ENCODE data around the gene STXBP2. TPM values are rescaled to one million over a fixed set of nuclear protein-coding genes. Genes with fewer than 3 reads are reported as not detected.

Gene STXBP2
- total and polyA plus RNA-seq, 4 experiments from 2014 or later: 73.1 to 220 (median 154) TPM

GRCh38 chr19:7676376-7676775 is 39.5 kb downstream of the STXBP2 start:
- peaks cover 0 to 2% of the 10 kb centered on the region in 2 donors for H3K36me3 Mint-ChIP-seq
- H3K4me1 Mint-ChIP-seq: peaks cover 18 to 59% (median 31%) of the 10 kb centered on the region in 4 donors
- Histone ChIP-seq H3K27me3 (ENCODE audit: insufficient read depth, low read length) (peaks cover 11% of the 10 kb centered on the region), H3K9me3 (ENCODE audit: control insufficient read depth in 1 of 2, low read length in 2 of 2) (no peaks in the 10 kb centered on the region), H3K27ac (ENCODE audit: low read depth, low read length) (no peak overlapping the region), H3K4me1 (ENCODE audit: insufficient read depth, low read length) (peaks cover 38% of the 10 kb centered on the region), H3K36me3 (ENCODE audit: insufficient read depth, low read length) (no peaks in the 10 kb centered on the region), H3K4me3 (ENCODE audit: low read length in 2 of 2) (no peak overlapping the region)
- peaks cover 21 to 36% of the 10 kb centered on the region in 2 donors for H3K27me3 Mint-ChIP-seq
- ChIA-PET CTCF (ENCODE audit: partially characterized antibody) (interaction anchor here (0.9 to 1.7 kb wide), 4 partner anchors 108 to 127 kb away, joined by 3 to 5 read pairs (median 4); no protein-coding TSS in a partner anchor), POLR2A (ENCODE audit: partially characterized antibody) (no interaction called here)
- H3K9me3 Mint-ChIP-seq: peaks cover 0 to 2% (median 0%) of the 10 kb centered on the region in 8 donors
- intact Hi-C loops (cut with micrococcal nuclease): no loop called here
- peak overlapping the region in 2 of 7 donors; percentile 18 to 27 for H3K27ac Mint-ChIP-seq
- DNase-seq: no peak
- H3K4me3 Mint-ChIP-seq: peak overlapping the region in 4 of 8 donors; percentile 43 to 79 (median 59)

GRCh38 chr19:7676854-7677253 is 39.9 kb downstream of the STXBP2 start, which contains the start of gene MCEMP1:
MCEMP1 (plus strand) TSS chr19:7677090; CDS start chr19:7677121, 31 bp downstream.
- Histone ChIP-seq H3K4me1 (ENCODE audit: insufficient read depth, low read length) (peaks cover 43% of the 10 kb centered on the region), H3K36me3 (ENCODE audit: insufficient read depth, low read length) (no peaks in the 10 kb centered on the region), H3K27ac (ENCODE audit: low read depth, low read length) (no peak within 1 kb of the TSS), H3K9me3 (ENCODE audit: control insufficient read depth in 1 of 2, low read length in 2 of 2) (no peaks in the 10 kb centered on the region), H3K27me3 (ENCODE audit: insufficient read depth, low read length) (peaks cover 11% of the 10 kb centered on the region), H3K4me3 (ENCODE audit: low read length in 2 of 2) (no peak within 1 kb of the TSS)
- H3K9me3 Mint-ChIP-seq: peaks cover 0 to 2% (median 0%) of the 10 kb centered on the region in 8 donors
- DNase-seq: no peak
- ChIA-PET CTCF (ENCODE audit: partially characterized antibody) (interaction anchor here (0.9 to 2.6 kb wide), 4 partner anchors 109 to 127 kb away, joined by 3 to 19 read pairs (median 4); no protein-coding TSS in a partner anchor), POLR2A (ENCODE audit: partially characterized antibody) (no interaction called here)
- peak within 1 kb of the TSS in 5 of 7 donors; percentile 18 to 84 (median 32) for H3K27ac Mint-ChIP-seq
- H3K4me3 Mint-ChIP-seq: peak within 1 kb of the TSS in 6 of 8 donors; percentile 25 to 79 (median 58)
- H3K27me3 Mint-ChIP-seq: peaks cover 18 to 31% of the 10 kb centered on the region in 2 donors
- intact Hi-C loops (cut with micrococcal nuclease): no loop called here
- H3K4me1 Mint-ChIP-seq: peaks cover 21 to 61% (median 35%) of the 10 kb centered on the region in 4 donors
- H3K36me3 Mint-ChIP-seq: peaks cover 0 to 7% of the 10 kb centered on the region in 2 donors

GRCh38 chr19:7677669-7678311 is 40.9 kb downstream of the STXBP2 start:
- Histone ChIP-seq H3K4me1 (ENCODE audit: insufficient read depth, low read length) (peaks cover 46% of the 10 kb centered on the region), H3K4me3 (ENCODE audit: low read length in 2 of 2) (no peak overlapping the region), H3K36me3 (ENCODE audit: insufficient read depth, low read length) (peaks cover 4% of the 10 kb centered on the region), H3K27me3 (ENCODE audit: insufficient read depth, low read length) (peaks cover 10% of the 10 kb centered on the region), H3K9me3 (ENCODE audit: control insufficient read depth in 1 of 2, low read length in 2 of 2) (no peaks in the 10 kb centered on the region), H3K27ac (ENCODE audit: low read depth, low read length) (no peak overlapping the region)
- POLR2A ChIA-PET (ENCODE audit: partially characterized antibody): no interaction called here
- Mint-ChIP-seq H3K36me3 (peaks cover 4 to 10% of the 10 kb centered on the region in 2 donors), H3K4me1 (peaks cover 23 to 61% (median 38%) of the 10 kb centered on the region in 4 donors), H3K27me3 (peaks cover 16 to 30% of the 10 kb centered on the region in 2 donors), H3K27ac (peak overlapping the region in 1 of 7 donors; percentile 84), H3K4me3 (peak overlapping the region in 2 of 8 donors; percentile 25 to 45), H3K9me3 (peaks cover 0 to 2% (median 0%) of the 10 kb centered on the region in 8 donors)
- CTCF ChIA-PET (ENCODE audit: partially characterized antibody): interaction anchor here (0.9 to 2.6 kb wide), 4 partner anchors 110 to 126 kb away, joined by 4 to 19 read pairs (median 6); no protein-coding TSS in a partner anchor
- DNase-seq: no peak
- intact Hi-C loops (cut with micrococcal nuclease): no loop called here

DNA sequence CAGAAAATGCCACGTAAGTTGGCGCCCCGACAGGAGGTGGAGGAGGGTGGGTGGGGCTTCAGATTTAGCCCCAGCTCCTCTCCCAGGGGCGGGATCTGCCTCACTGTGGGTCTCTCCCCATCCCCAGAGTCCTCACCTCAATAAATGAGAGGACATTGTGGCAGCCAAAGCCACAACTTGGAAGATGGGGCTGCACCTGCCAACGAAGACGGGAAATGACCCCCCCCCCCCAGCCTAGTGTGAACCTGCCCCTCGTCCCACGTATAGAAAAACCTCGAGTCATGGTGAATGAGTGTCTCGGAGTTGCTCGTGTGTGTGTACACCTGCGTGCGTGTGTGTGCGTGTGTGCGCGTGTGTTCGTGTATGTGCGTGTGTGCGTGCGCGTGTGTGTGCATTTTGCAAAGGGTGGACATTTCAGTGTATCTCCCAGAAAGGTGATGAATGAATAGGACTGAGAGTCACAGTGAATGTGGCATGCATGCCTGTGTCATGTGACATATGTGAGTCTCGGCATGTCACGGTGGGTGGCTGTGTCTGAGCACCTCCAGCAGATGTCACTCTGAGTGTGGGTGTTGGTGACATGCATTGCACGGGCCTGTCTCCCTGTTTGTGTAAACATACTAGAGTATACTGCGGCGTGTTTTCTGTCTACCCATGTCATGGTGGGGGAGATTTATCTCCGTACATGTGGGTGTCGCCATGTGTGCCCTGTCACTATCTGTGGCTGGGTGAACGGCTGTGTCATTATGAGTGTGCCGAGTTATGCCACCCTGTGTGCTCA is 42.3 kb downstream of the STXBP2 start:
- peaks cover 0 to 2% (median 0%) of the 10 kb centered on the region in 8 donors for H3K9me3 Mint-ChIP-seq
- H3K4me1 ChIP-seq (ENCODE audit: insufficient read depth, low read length): peaks cover 46% of the 10 kb centered on the region
- peaks cover 23 to 60% (median 39%) of the 10 kb centered on the region in 4 donors for H3K4me1 Mint-ChIP-seq
- no peaks in the 10 kb centered on the region for H3K9me3 ChIP-seq (ENCODE audit: control insufficient read depth in 1 of 2, low read length in 2 of 2)
- H3K4me3 ChIP-seq (ENCODE audit: low read length in 2 of 2): no peak overlapping the region
- H3K27ac Mint-ChIP-seq: peak overlapping the region; percentile 48 to 90 (median 81)
- peak overlapping the region; percentile 62 to 93 (median 80) for H3K4me3 Mint-ChIP-seq
- H3K27ac ChIP-seq (ENCODE audit: low read depth, low read length): no peak overlapping the region
- peaks cover 5 to 16% of the 10 kb centered on the region in 2 donors for H3K36me3 Mint-ChIP-seq
- ChIA-PET POLR2A (ENCODE audit: partially characterized antibody) (no interaction called here), CTCF (ENCODE audit: partially characterized antibody) (interaction anchor here (0.8 to 2.6 kb wide), 4 partner anchors 27 to 122 kb away, joined by 4 to 19 read pairs (median 6); no protein-coding TSS in a partner anchor)
- intact Hi-C loops (cut with micrococcal nuclease): loop anchor here (1.0 kb wide), 2 partner anchors 27 to 120 kb away; no protein-coding TSS in a partner anchor
- peaks cover 6% of the 10 kb centered on the region for H3K27me3 ChIP-seq (ENCODE audit: insufficient read depth, low read length)
- DNase-seq: peak; percentile 68 to 88 (median 76)
- peaks cover 6% of the 10 kb centered on the region for H3K36me3 ChIP-seq (ENCODE audit: insufficient read depth, low read length)
- peaks cover 14 to 26% of the 10 kb centered on the region in 2 donors for H3K27me3 Mint-ChIP-seq

DNA sequence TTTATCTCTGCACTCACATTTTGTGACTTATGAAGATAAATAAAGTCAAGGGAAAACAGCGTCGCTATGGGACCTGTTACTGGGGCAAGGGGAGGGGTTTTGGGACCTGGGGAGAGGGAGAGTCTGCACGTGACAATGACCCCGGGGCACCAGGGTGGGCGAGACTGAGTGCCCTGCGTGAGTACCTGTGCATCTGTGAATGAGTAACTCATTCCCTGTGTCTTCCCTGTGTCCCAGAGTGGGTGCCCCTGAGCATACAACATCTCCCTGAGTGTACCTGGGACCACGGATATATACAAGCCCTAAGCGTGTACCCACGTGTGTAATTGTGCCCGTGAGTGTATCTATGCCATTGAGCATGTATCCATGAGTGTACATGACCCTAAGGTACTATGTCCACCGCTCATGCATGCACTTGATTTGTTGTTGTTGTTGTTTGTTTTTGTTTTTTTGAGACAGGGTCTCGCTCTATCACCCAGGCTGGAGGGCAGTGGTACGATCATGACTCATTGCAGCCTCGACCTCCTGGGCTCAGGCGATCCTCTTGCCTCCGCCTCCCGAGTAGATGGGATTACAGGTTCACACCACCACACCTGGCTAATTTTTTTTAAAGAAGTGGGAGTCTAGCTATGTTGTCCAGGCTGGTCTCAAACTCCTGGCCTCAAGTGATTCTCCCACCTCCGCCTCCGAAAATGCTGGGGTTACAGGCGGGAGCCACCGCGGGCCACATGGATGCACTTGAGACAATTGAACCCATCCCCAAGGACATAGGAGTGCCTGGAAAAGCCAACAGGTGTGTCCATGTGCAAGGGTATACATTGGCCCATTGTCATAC is 43.1 kb downstream of the STXBP2 start:
- H3K9me3 Mint-ChIP-seq: peaks cover 0 to 2% (median 0%) of the 10 kb centered on the region in 8 donors
- intact Hi-C loops (cut with micrococcal nuclease): loop anchor here (1.0 to 2.0 kb wide), 6 partner anchors 25 to 578 kb away; partner anchors contain the start of genes PET100, STXBP2 and XAB2
- peaks cover 5 to 16% of the 10 kb centered on the region in 2 donors for H3K36me3 Mint-ChIP-seq
- H3K4me1 Mint-ChIP-seq: peaks cover 21 to 56% (median 37%) of the 10 kb centered on the region in 4 donors
- Histone ChIP-seq H3K27me3 (ENCODE audit: insufficient read depth, low read length) (peaks cover 6% of the 10 kb centered on the region), H3K4me3 (ENCODE audit: low read length in 2 of 2) (peak overlapping the region in 1 of 2 donors; percentile 88), H3K36me3 (ENCODE audit: insufficient read depth, low read length) (peaks cover 6% of the 10 kb centered on the region), H3K9me3 (ENCODE audit: control insufficient read depth in 1 of 2, low read length in 2 of 2) (no peaks in the 10 kb centered on the region), H3K27ac (ENCODE audit: low read depth, low read length) (peak overlapping the region; percentile 82), H3K4me1 (ENCODE audit: insufficient read depth, low read length) (peaks cover 42% of the 10 kb centered on the region)
- H3K4me3 Mint-ChIP-seq: peak overlapping the region; percentile 65 to 93 (median 80)
- H3K27me3 Mint-ChIP-seq: peaks cover 12 to 22% of the 10 kb centered on the region in 2 donors
- peak overlapping the region; percentile 21 to 90 (median 84) for H3K27ac Mint-ChIP-seq
- POLR2A ChIA-PET (ENCODE audit: partially characterized antibody): interaction anchor here (1.0 to 2.2 kb wide), 15 partner anchors 9 to 224 kb away, joined by 3 to 29 read pairs (median 5); partner anchors contain the start of genes MAP2K7, PET100, RETN and XAB2
- DNase-seq: no peak
- CTCF ChIA-PET (ENCODE audit: partially characterized antibody): interaction anchor here (0.8 to 3.0 kb wide), 22 partner anchors 11 to 578 kb away, joined by 3 to 67 read pairs (median 8); partner anchors contain the start of genes RETN and STXBP2

All from CD4-positive, alpha-beta memory T cell (primary cell).